Hematopoietic multipotent progenitor cell treated with erythropoietin and hydrocortisone succinate and interleukin-3 and kit ligand, for 15 days (in vitro differentiated cells): ENCODE results near the gene DMRT1.

Source experiments
- DNase-seq: peaks from one replicate; pipeline ENCODE4 v3.0.0-alpha.2; 2015; ENCODE audit warnings: low spot score

Gene DMRT1

DNA sequence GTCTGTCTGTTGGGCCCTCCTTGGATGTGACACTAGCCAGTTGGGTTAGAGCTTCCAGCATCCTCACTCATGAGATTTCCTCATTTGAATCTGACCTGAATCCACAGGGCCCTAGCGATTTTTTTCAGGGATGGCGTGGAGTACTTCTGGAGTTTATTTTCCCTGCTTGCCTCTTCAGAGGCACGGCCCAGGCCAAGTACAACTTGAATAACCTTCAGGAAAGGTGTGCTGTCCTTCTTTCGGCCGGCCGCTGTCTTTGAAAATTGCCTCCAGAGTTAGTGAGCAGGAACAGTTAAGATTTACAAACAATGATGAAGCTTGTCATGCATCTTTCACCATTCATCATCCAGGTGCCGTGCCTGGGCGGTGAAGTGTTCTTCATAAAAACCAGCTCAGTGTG lies 85.5 kb downstream of the DMRT1 start:
- DNase-seq: no peak

DNA sequence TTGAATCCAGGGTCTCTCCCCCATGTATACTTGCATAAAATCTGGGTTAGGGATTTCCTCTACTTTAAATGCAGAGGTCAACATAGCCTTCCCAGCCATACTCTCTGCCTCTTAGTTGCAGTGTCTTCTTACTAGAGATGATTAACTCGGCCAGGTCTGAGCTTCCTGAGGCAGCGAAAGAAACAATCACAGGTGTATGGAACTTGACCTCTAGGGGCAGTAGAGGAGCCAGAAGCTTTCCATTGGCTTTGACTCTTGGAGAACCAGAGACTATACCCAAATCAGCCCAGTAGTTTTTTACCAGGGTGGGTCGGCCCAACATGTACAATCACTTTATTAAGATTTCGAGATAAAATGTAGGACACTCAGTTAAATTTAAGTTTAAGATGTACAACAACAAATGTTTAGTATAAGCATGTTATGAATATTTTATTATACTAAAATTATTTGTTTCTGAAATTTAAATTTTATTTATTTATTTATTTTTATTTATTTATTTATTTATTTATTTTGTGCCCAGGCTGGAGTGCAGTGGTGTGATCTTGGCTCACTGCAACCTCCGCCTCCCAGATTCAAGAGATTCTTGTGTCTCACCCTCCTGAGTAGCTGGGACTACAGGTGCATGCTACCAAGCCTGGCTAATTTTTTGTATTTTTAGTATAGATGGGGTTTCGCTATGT lies 87.0 kb downstream of the DMRT1 start:
- no peak for DNase-seq

DNA sequence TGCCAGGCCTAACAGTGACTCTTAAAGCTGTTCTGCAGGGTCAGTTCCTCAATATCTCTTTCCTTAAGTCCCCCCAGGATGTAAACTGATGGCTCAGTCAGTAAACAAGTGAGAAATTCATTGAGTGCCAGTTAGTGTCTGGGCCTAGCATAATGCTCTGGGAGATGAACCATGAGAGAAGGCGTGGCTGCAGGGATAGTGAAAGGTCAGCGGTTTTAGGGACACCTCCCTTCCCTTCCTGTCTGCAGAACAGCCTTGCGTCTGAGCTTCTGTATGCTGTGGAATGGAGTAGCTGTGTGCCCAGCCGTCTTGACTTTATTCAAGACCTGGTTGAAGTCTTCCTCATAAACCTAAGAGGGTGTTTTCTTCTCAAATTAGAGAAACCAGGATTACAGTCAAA lies 88.2 kb downstream of the DMRT1 start:
- DNase-seq: no peak

DNA sequence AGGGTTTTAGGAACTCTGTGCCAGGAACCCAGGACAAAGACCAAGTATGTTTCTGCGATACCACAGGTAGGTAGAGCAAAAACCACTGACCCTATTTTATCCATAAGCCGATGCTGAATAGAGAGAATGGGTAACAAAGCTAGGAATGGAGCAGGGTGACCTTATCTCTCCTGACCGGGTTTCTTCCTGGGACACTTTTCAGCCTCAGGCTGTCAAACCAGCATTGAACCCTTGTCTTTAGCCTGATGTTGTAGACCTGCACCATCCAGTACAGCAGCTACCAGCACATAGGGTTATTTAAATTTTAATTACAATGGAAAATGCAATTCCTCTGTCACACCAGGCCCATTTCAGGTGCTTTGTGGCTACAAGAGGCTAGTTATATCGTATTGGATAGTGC lies 91.9 kb downstream of the DMRT1 start:
- DNase-seq: no peak

DNA sequence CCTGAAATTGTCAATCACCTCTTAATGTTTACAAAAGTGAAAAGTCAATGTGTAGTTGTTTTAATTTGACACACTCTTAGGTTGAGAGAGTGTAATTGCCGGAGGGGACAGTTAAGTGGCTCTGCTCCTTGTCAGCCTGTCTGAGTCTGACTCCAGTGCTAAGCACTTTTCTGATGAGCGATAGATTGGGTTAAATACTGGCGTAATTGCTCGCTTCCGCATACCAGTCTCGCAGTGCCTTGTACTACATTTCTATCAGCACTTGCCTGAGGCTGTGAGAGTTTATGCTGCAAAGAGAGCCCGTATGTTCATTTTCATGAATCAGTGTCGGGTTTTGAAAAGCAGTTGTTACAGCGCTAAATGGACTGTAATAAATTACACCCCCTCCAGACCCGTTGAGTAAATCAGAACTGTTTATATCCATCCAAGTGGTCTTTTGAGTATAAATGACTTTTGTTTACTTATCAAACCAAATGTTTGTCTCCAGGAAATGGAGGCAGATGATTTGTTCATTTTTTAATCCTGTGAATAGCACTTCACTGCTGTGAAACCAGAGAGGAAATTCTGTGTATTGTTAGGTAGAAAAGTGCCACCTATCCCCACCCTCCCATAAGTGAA lies 94.0 kb downstream of the DMRT1 start:
- DNase-seq: no peak

DNA sequence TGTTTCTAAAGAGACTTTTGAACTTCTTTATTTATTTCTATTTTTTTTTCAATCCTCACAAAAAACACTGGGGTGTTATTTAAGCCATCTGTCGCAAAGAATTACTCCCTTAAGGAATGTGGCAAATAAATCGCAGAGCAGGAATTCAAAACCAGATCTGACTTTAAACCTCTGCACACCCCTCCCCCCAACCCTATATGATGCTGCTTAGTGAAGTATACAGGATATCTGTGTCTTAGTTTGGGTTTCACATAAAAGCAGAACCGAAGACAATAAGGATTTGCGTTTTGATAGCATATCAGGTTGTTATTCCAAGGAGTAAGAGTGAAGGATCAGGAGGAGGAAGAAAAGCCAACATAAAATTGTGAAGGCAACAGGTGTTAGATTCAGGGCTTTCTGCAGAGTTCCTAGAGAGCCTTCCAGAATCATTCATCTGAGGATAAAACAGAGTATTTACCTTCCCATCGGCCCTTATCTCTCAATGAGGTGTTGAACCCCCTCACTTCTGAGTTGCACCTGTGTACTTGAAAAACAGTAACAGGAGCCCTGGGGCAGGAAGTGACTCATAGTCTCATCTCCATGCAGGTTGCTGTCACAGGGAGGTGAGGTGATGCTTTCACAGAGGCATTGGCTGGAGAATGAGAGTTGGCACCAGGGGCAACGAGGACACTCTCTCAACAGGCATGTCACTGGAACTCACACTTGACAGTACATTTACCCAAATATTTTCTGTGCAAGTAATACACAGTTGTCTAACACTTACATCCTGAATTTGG lies 101.5 kb downstream of the DMRT1 start:
- no peak for DNase-seq

DNA sequence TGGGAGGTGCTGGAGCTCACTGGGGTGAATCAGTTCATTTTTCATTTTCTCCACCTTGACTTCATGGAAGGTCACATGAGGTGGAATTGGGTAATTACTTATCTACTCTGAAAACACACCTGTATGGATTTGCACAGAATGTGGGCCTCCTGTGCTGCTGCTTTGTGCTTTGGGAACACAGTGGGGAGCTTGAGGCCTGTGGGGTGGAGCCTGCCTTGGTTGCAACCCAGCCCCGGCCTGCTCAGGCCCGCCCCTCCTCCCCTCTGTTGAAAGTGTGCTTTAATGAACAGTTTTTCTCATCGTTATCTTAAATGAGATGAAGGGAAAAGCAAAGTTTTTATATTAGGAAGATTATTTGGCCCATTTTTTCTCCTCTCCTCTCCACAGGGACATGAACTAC lies 106.5 kb downstream of the DMRT1 start:
- DNase-seq: no peak

DNA sequence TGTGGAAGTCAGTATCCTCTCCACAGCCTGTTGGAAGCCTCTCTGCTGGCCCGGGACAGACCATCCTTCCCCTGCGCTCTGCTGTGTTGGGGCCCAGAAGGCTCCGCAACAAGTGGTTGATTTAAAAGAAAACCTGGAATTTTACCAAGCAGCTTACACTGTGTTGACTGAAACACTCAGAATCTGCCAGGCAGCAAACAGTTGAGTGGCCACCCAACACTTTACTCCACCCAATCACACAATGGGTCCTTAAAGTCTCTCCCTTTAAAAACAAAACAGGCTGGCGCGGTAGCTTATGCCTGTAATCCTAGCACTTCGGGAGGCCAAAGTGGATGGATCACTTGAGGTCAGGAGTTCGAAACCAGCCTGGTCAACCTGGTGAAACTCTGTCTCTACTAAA lies 107.0 kb downstream of the DMRT1 start:
- DNase-seq: no peak

DNA sequence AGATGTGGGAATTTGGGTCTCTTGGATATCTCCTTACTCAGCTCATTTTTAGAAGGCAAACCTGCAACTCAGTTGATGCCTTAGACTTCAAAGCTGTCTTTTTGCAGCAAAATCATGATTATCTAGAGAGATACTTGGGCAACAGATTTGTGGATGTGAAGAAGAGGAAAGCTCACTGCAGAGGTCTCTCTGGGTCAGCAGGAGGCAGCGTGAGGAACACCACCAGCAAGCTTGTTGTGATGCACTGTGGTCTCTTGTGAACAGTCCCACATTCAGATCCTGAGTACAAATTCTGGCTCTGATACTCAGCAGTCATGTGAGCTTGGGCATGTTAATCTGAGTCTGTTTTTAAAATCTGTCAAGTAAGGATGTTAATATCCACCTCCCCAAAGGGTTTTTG lies 108.6 kb downstream of the DMRT1 start:
- no peak for DNase-seq

DNA sequence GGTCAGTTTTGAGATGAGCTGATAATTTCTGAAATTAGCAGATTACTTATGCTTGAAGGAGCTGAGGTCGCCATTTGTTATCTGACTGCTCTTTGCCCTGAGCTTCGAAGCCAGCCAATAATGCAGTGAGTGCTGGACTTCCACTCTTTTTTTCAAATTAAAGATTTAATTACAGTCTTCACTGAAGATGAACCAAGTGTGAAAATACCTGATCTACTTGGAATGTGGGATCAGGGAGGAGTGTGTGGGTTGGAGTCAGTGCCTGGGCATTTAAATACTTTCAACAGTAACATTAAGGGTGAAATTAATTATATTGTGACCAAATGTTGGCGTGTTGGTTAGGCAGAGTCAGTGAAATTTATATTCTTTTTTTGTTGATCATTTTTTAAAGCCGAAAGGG lies 111.0 kb downstream of the DMRT1 start:
- DNase-seq: no peak

DNA sequence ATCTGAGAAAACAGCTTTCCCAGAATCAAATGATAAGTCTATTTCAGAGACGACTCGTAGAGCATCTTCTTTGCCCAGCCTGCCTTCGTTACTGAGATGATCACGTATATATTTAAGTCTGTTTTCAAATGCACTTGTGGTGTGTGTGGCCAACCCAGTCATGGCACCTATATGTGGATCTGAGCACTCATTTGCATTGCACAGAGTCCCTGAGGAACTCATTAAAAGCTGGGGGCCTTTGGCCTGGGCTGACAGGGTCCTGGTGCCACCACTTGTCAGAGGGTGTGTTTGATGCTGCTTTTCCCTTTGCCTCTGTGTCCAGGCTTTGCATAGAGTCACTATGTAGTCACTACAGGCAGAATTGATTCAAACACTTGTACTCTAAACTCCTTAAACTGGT lies 117.6 kb downstream of the DMRT1 start:
- DNase-seq: no peak

DNA sequence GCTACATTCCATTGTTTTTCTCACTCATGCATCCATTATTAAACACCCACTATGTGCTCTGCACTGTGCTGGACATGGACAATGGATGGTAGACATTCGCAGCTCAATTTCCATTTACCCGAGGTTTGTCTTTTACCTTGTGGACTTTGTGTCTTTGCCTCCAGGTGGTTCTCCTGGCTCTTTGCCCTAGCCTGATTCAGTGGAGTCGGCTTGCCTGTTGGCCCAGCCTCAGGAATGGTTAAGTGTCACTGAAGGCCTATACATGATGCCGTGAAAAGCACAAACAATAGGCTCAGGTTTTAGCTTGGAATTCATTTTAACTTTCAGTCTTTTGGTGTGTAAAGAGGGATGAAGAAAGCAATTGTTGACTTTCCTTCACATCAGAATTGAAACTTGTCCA lies 118.4 kb downstream of the DMRT1 start:
- no peak for DNase-seq

DNA sequence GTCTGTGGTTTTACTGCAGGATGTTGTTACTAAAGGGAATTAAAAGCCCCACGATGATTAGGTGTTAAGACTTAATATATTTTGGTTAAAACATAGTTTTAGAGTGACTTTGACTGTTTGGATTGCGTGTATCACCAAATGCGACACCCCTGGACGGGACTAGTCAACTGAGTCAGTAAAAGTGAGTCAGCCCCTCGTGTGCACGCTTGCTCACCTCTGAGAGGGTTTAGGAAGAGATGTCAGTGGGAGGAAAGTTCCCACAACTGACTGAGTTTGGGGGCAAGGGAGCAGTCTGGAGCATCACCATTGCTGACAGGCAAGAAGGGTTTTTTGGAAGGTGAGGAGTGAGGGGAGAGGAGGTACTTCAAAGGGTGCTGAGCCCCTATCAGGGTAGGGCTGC lies 120.5 kb downstream of the DMRT1 start:
- DNase-seq: no peak

DNA sequence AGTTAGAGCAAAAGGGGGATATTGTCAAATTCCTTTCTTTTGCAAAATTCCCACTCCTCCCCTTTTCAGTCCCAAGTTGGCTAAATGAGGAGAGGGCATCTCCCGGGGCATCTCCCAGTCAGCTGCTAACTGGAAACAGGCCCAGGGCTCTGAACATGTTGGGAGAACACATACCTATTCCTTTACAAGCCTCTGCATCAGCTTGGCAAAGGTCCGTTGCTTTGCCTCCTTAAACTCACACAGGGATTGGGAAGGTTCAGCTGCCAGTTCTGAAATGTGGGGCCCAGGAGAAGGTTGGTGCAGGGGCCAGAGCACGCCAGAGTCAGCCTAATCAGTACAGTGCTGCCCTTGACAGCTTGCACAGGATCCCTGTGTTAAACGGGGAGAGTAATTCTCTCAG lies 124.0 kb downstream of the DMRT1 start:
- DNase-seq: no peak

DNA sequence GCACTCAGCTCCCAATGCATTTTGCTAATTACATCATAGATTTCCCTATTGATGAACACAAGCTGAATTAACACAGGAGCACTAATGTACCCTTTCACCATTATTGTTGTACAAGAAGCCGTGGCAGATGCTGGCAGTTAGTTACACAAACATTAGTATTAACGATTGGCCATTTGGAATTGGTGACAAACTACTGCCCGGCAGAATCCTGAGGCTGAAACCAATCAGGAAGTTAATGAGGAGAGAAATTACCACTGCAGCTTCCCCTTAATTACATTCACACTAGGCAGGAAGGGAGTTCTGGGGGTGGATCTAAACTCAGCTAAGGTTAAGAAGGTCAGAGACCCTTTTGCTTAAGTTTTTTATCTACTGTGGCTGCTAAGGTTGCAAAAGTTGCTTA lies 125.4 kb downstream of the DMRT1 start:
- DNase-seq: no peak

DNA sequence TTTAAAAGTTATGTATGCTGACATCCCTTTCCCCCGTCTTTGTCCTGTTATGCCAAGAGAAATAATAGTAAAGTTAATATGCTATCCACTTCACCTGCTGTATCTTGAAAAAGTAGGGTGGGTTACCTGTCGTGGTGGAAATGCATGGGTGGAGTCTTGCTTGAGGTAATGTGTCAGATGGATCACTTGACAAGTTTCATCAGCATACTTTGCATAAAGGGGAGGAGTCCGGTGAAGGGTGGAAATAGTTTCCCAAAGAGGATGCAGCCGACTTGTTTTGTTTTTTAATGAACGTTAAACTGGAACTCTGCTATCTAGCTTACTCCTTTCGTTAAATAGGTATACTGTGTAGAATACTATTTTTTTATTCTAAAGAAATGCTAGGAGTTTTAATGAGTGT lies 125.9 kb downstream of the DMRT1 start:
- no peak for DNase-seq

DNA sequence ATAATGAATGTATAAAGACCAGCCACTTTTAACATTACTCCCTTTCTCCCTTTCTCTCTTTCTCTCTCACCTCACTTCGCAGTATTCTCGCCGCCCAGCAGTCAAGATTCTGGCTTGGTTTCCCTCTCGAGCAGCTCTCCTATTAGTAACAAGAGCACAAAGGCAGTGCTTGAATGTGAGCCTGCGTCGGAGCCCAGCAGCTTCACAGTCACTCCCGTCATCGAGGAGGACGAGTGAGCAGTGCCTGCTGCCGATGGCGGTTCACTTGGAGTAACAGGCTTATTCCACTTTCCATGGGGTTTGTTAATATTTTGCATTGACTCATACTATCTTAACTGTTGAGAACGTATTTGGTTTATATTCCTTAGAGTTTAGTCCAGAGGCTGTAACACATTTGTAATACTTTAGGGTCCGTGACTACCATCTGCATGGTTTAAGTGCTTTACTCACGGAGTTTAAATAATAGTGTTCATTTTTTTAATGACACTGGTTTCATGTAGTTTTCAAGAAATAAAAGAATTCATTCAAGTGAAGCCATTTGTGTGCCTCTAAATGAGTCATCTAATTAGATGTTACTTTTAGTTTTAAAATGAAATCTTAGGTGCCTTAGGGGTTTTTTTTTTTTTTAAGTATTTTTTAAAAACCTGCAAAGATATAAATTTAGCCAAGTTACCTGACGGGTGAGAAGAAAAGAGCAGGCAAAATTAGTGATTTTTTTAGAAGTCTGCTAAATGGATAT lies 126.6 kb downstream of the DMRT1 start:
- no peak for DNase-seq

DNA sequence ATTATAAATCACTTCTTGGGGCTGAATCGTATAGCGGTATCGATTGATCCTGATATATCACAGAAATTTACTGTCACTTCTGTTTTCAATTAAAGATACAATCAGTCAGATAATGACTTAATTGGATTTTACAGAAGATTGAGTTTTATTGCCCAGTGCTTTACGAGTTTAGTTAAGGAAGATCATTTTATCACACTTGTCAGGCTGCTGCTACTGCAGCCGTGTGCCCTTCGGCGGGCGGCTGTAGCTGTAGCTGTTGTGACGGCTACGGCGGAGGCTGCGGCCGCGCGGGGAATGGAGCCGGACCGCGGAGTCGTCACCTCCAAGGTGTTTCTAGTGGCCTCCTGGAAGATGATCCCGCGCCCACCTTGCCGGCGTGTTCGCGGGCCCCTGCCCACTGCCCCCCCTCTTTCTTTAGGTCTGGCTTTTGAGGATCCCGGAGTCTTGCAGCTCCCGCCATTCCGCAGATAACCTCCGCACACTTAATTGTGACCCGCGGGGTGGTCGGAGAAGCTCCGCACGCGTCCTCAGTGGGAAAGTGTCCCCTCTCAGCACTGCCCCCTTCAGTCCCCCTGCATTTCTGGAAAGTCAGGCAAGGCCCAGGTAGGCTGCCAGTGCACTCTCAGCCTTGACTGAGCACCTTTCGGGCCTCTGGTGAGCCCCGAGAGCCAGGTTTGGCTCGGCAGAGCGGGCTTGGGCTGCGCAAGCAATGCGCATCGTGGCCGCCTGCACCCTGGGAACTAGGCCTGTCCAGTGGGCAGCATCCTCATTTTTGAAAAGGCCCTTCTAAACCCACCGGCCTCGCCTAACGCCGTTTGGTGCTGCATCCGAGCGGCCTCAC lies 128.0 kb downstream of the DMRT1 start:
- no peak for DNase-seq

DNA sequence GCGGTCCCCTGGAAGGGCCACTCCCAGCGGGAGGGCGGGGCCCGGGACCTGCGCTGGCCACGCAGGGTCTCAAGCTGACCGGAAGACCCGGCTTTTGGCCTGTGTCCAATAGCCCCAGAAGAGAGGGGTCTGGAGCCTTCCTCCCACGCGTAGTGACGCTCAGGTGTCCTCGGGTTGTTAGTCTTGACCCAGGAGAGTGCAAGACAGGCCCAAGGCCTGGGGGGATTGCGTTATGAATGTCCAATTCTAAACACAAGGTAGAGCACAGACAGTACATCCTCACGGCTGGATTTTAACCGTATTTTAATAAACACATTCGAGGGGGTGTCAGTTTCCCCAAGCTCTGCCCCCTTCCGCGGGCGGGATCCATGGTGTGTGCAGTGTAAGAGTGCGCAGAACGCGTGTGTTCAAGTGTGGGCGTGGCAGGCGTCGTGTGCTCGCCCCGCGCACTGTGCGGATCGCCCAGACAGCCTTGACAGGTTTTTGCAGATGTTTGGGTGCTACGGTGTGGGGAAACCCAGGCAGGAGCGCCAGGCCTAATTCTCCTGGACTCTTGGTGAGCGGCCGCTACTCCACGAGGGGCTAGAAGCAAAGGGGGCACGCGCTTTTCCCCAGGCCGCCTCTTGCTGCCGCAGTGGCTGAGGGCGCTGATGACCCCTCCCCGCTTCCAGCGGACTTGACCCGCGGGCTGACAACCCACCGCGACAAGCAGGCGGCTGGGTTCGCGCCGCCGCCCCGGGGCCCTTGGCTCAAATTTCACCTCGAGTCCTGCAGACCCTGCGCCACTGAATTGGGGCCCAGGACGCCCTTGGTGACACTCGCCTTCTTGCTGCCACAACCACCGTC lies 128.9 kb downstream of the DMRT1 start:
- no peak for DNase-seq

DNA sequence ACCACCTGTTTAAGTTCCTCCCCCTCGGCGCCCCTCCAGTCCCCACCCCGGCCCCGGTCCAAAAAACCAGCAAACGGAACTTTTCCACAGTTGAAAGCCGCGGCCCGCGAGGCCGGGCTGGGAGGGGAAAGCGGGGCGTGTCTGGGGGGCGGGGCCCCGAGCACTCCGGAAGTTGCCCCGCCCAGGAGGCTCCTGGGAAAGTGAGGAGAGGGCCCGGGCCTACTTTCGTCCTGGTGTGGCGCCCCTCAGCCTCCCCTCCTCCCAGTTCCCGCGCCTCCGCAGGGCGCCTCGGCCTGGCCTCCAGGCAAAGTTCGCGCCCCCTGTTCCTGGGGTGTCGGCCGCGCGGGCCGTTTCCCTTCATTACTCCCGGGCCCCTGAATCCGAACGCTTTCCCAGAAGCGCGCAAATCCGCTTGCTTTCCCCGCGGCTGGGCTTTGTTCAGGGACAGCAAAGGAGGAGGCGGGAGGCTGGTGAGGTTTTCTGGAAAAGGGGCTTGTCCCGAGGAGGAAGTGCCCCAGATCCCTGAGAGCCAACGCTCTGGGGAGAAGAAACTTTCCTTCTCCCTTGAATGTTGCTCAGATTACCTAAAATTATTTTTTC lies 130.5 kb downstream of the DMRT1 start:
- no peak for DNase-seq
